T47D (cell line): ENCODE results near the gene MARCHF3.
"Not testable (repeated sequence)": the region's sequence is repeated elsewhere in the genome, so short reads cannot be mapped to it uniquely, and the experiment has no call there.

ENCODE experiments used
- DNase-seq, 2 experiments: peaks; one replicate each; pipeline versions ENCODE4 v3.0.0 to v3.0.0-alpha.2; 2011 to 2012; ENCODE audit warnings: low read depth in 1 of 2, low spot score in 1 of 2
- JUND ChIP-seq: IDR thresholded peaks from 2 replicates; pipeline ENCODE4 v1.6.1; 2012; ENCODE audit warnings: low read depth
- in situ Hi-C: cut with HindIII; loops from 2 replicates; pipeline ENCODE4 v1.10.0; 2016; ENCODE audit warnings: low sequenced_read_pairs, low pct_unique_long_range_greater_than_20kb

The MARCHF3 gene

DNA sequence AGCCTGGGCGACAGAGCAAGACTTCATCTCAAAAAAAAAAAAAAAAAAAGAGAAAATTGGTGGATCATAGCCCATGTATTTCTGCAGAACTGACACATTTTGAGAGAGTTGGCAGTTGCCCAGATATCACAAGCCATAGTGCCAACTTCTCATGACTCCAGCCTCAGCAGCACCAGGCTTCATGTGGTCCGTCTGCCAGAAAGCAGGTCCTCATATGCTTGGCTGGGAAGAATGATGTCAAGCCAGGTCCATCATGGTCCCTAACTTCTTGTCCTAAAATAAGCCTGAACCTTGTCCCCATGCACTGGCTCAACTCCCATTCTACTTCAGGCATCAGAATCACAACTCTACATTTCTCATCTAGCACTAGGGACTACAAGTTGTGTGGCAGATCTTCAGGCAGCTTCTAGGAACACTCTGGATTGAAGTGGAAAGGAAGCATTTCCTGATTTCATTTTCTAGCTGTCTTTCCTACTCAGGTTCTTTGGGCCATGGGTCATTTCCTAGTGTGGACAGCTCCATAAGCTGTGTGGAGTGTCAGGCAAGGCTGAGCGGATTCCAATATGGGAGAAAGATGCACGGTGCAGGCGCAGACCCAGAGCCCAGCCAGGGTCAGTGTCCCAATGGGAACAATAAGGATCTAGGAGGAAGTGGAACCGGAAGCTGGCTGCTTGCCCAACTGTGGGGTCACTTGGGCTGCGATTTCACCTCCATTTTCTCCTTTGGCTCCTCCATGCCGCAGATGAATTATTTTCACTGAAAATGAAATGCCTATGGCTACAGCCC is 163.3 kb downstream of the MARCHF3 start:
- no peak for TF ChIP-seq JUND
- in situ Hi-C loops, result no loop called here
- DNase-seq, result no peak

DNA sequence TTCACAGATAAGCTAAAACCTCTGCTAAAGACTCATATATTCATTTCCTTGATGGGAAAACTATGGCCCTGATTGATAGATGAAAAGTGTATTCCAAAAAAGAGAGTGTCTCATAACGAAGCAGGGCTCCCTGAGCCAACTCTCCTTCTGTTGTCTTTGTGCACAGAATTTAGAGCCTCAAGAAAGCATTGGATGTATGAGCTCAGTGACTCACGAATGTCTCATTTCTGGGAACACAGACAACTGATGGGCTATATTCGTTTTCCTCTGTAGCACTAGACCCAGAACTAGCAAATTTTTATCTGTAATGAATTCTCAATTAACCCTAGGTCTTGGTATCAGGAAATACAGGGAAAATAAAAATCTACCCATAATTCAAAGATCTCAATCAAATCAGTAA is 165.1 kb downstream of the MARCHF3 start:
- no peak for DNase-seq
- TF ChIP-seq JUND, result no peak
- in situ Hi-C loops, result no loop called here

DNA sequence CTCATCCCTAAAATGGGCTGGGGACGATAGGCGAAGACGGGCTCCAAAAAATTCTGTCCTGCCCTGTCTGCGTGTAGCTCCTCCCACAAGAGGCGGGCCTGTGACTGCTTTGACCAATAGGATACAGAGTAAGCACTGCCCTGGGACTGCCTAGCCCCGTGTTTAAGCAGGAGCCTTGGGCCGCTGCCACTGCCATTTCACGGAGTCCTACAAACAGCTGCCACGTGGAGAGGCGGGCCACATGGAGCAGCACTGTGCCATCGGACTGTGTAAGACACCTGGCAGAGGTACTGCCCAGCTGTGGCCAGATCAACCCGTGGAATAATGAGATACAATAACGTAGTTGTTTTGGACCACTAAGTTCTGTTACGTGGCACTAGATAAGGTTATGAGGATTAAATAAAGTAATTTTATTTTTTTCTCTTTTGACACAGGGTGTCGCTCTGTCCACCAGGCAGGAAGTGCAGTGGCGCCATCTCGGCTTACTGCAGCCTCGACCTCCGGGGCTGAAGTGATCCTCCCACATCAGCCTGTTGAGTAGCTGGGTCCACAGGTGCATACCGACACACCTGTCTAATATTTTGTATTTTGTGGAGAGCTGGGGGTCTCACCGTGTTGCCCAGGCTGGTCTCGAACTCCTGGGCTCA is 166.2 kb downstream of the MARCHF3 start:
- no peak for TF ChIP-seq JUND
- in situ Hi-C loops, result no loop called here
- DNase-seq, result no peak

DNA sequence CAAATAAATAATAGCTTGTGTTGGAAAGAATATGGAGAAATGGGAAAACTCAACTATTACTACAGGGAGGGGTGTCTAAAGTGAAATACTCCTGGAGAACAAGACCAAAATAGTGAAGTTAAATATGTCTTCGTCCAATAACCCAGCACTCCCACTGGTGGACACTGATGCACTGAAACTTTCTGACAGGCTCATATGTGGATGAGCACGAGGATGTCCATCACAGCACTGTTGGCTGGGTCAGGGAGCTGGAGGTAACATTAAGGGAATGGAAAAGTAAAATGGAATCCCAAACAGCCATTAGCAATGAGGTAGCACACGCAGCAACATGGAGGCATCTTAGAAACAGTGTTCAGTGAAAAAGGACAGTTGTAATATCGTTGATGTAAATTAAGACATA is 167.0 kb downstream of the MARCHF3 start:
- TF ChIP-seq JUND, result no peak
- in situ Hi-C loops, result no loop called here
- no peak for DNase-seq

- in situ Hi-C loops, result no loop called here
These were observed 171.9 kb downstream of the MARCHF3 start for GRCh38 chr5:126858441-126858840.

GRCh38 chr5:126857472-126858410 is 172.6 kb downstream of the MARCHF3 start:
- in situ Hi-C loops, result no loop called here
- DNase-seq, result no peak
- no peak for TF ChIP-seq JUND

More at GRCh38 chr5:126858441-126858840, 171.9 kb downstream of the MARCHF3 start:
- TF ChIP-seq JUND, result no peak
- peak in 1 of 2 experiments; percentile 13 for DNase-seq

DNA sequence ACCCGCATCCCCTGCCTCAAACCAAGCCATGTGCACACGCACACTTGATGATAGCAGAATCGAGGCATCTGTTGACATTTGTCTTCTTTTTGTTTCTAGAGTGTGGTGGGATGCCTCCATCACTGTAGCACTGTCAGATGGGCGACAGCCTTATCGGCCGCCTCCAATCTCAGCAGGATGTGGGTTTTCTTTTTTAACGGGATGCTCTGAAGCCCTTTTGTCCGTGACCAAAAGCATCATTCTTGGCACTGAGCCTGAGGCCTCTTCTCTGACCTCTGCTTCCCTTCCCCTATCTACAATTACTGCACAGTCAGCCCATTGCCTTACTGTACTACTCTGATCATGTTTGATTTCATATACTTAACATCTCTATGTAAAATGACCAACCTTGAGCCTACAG is 175.1 kb downstream of the MARCHF3 start:
- in situ Hi-C loops, result no loop called here
- TF ChIP-seq JUND, result no peak
- DNase-seq, result no peak

GRCh38 chr5:126854526-126855110 is 175.7 kb downstream of the MARCHF3 start:
- in situ Hi-C loops, result no loop called here
- no peak for DNase-seq
- TF ChIP-seq JUND, result no peak

- in situ Hi-C loops, DNase-seq: not testable (repeated sequence)
These were observed 176.6 kb downstream of the MARCHF3 start for GRCh38 chr5:126853541-126854307.

DNA sequence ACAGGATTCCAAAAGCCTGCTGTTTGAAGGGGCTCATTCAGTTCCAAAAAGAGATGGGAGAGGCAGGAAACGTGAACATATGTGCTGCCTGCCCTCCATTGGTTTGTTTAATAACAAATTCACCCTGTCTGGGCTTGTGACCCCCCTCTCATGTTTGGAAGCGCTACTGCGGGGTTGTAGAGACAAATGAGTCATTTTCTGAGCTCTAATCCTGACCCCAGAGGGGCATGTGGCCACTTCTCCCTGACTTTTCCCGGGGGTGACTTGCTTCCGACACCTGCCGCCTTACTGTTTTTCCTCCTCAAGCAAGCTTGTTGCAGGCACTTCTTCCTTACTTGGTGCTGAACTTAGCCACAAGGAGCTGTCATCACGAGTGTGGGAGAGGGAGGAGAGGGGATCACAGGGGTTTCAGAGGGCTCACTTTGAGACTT is 177.5 kb downstream of the MARCHF3 start:
- TF ChIP-seq JUND, result no peak
- in situ Hi-C loops, result no loop called here

DNA sequence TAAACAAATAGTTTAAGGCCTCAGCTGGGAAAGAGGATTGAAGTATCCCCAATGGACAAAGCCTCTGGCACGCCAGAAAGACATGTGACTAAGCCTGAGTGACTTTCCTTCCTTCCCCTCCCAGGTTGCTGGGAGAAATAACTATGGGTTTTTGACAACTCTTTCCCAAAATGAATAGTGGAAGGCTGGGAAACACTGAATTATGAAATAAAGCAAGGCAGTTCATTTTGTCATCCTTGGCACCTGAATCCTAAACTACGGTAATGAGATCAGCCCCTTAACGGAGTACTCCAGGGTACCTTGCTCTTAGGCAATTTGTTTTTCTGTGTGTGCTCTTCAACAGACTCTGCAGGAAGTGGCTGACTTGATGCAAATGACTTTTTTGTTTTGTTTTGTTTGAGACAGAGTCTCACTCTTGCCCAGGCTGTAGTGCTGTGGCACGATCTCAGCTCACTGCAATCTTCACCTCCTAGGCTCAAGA is 178.2 kb downstream of the MARCHF3 start:
- in situ Hi-C loops, result no loop called here
- no peak for DNase-seq
- TF ChIP-seq JUND, result no peak

More for the DNA sequence above, 177.5 kb downstream of the MARCHF3 start:
- no peak for DNase-seq
